Stromal cell of bone marrow (primary cell): ENCODE results near the gene SLC35F3.

Source experiments
- DNase-seq: peaks from one replicate; pipeline ENCODE4 v3.0.0-alpha.2; 2012; ENCODE audit warnings: low read depth

SLC35F3 gene

GRCh38 chr1:234256359-234256758, 351.9 kb downstream of the SLC35F3 start:
- no peak for DNase-seq

GRCh38 chr1:234258071-234258470, 353.6 kb downstream of the SLC35F3 start:
- DNase-seq, result no peak

GRCh38 chr1:234260578-234260977, 356.1 kb downstream of the SLC35F3 start:
- DNase-seq, result no peak

- DNase-seq, result no peak
Observed at GRCh38 chr1:234261545-234261944, 357.1 kb downstream of the SLC35F3 start.

GRCh38 chr1:234262007-234262753, 357.7 kb downstream of the SLC35F3 start:
- no peak for DNase-seq

GRCh38 chr1:234262754-234263105, 358.3 kb downstream of the SLC35F3 start:
- no peak for DNase-seq

GRCh38 chr1:234264832-234265231, 360.4 kb downstream of the SLC35F3 start:
- no peak for DNase-seq

GRCh38 chr1:234265321-234265720, 360.8 kb downstream of the SLC35F3 start:
- no peak for DNase-seq

GRCh38 chr1:234265861-234266260, 361.4 kb downstream of the SLC35F3 start:
- no peak for DNase-seq

GRCh38 chr1:234270093-234270492, 365.6 kb downstream of the SLC35F3 start:
- DNase-seq, result no peak

- no peak for DNase-seq
Observed at GRCh38 chr1:234270581-234271242, 366.2 kb downstream of the SLC35F3 start.

- DNase-seq, result no peak
Observed at GRCh38 chr1:234271243-234271606, 366.7 kb downstream of the SLC35F3 start.

- DNase-seq, result no peak
Observed at GRCh38 chr1:234272656-234273312, 368.3 kb downstream of the SLC35F3 start.

GRCh38 chr1:234273981-234274380, 369.5 kb downstream of the SLC35F3 start:
- DNase-seq, result no peak

- no peak for DNase-seq
Observed at GRCh38 chr1:234276151-234276788, 371.8 kb downstream of the SLC35F3 start.

- no peak for DNase-seq
Observed at GRCh38 chr1:234277161-234277868, 372.8 kb downstream of the SLC35F3 start.

GRCh38 chr1:234279021-234279420, 374.5 kb downstream of the SLC35F3 start:
- no peak for DNase-seq

GRCh38 chr1:234280500-234280899, 376.0 kb downstream of the SLC35F3 start:
- DNase-seq, result no peak

- DNase-seq, result no peak
Observed at GRCh38 chr1:234281826-234282489, 377.5 kb downstream of the SLC35F3 start.

- DNase-seq, result no peak
Observed at GRCh38 chr1:234286206-234286605, 381.7 kb downstream of the SLC35F3 start.

- DNase-seq, result no peak
Observed at GRCh38 chr1:234288946-234289345, 384.5 kb downstream of the SLC35F3 start.
